RWPE1 (cell line): ENCODE results near the gene GALNT18.

ENCODE experiments used
- CTCF ChIA-PET: fragments of 350-600 bp; sonication (Branson Sonifier 250); formaldehyde crosslinking; extraction: SDS; loops from one replicate; lab custom pipeline; 2021; lab: Yijun Ruan, JAX
- POLR2A ChIA-PET: fragments of 400-600 bp; formaldehyde crosslinking; extraction: SDS; loops from one replicate; lab custom pipeline; 2020; ENCODE audit warnings: antibody characterized with exemption; ENCODE audit not compliant: low non-redundant PET; lab: Yijun Ruan, JAX
- DNase-seq: peaks from one replicate; pipeline ENCODE4 v3.0.0; 2012; ENCODE audit warnings: low spot score
- H3K27ac ChIP-seq: fragments of 450-650 bp; 2 replicates; pipeline ENCODE4 v1.5.1; 2017
- CTCF ChIP-seq: fragments of 450-650 bp; conservative IDR thresholded peaks from 2 replicates; pipeline ENCODE4 v1.5.1; 2017; ENCODE audit warnings: low read depth, mild to moderate bottlenecking

The GALNT18 gene

GRCh38 chr11:11294551-11294855 lies 327.3 kb downstream of the GALNT18 start:
- H3K27ac ChIP-seq = no peak overlapping the region
- POLR2A ChIA-PET = no interaction called here
- DNase-seq = no peak
- CTCF ChIA-PET = no interaction called here
- TF ChIP-seq CTCF = no peak

- no peak for TF ChIP-seq CTCF
- H3K27ac ChIP-seq = no peak overlapping the region
- ChIA-PET POLR2A (no interaction called here), CTCF (no interaction called here)
- no peak for DNase-seq
Observed at GRCh38 chr11:11293798-11294550, 327.8 kb downstream of the GALNT18 start.

- ChIA-PET POLR2A (no interaction called here), CTCF (interaction anchor here (0.6 kb wide), 1 partner anchor 281 kb away, joined by 3 read pairs; no protein-coding TSS in a partner anchor)
- H3K27ac ChIP-seq = no peak overlapping the region
- no peak for TF ChIP-seq CTCF
- no peak for DNase-seq
Observed at GRCh38 chr11:11292839-11293238, 329.0 kb downstream of the GALNT18 start.

- CTCF ChIA-PET = interaction anchor here (0.6 kb wide), 1 partner anchor 255 kb away, joined by 4 read pairs; no protein-coding TSS in a partner anchor
Observed at GRCh38 chr11:11291041-11292015, 330.5 kb downstream of the GALNT18 start.

GRCh38 chr11:11290354-11290753 lies 331.5 kb downstream of the GALNT18 start:
- POLR2A ChIA-PET = no interaction called here
- TF ChIP-seq CTCF = no peak
- CTCF ChIA-PET = interaction anchor here (0.5 to 0.6 kb wide), 3 partner anchors 237 to 630 kb away, joined by 3 to 4 read pairs (median 3); no protein-coding TSS in a partner anchor
- no peak overlapping the region for H3K27ac ChIP-seq
- DNase-seq = no peak

More at GRCh38 chr11:11291041-11292015, 330.5 kb downstream of the GALNT18 start:
- TF ChIP-seq CTCF = no peak
- DNase-seq = no peak
- POLR2A ChIA-PET = no interaction called here
- no peak overlapping the region for H3K27ac ChIP-seq

GRCh38 chr11:11289669-11290068 lies 332.1 kb downstream of the GALNT18 start:
- CTCF ChIA-PET = interaction anchor here (0.6 kb wide), 1 partner anchor 238 kb away, joined by 3 read pairs; no protein-coding TSS in a partner anchor
- POLR2A ChIA-PET = no interaction called here
- H3K27ac ChIP-seq = no peak overlapping the region
- DNase-seq = no peak
- TF ChIP-seq CTCF = no peak
